ENCODE data around the gene ASPRV1. TPM values are rescaled to one million over a fixed set of nuclear protein-coding genes. Genes with fewer than 3 reads are reported as not detected.
"Not testable (repeated sequence)": the region's sequence is repeated elsewhere in the genome, so short reads cannot be mapped to it uniquely, and the experiment has no call there.

Gene ASPRV1
- polyA plus RNA-seq, 1 donor, result 1.5 TPM

DNA sequence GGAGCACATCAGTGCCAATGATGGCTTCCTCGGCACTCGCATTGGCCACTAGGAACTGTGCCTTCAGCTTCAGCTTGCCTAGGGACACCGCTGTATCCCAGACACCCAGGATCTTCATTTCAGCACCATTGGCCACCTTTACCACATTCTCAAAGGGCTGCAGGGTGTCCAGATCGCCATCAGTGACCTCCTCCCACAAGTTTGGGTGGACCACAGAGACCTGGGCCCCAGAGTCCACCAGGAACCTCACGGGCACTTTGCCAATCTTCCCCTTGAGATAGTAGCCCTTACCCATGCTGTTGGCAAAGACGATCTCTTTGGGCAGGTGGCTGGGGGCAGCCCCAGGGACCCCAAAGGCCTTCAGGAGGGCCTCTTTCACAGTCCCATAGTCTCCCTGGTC is 610 bp downstream of the ASPRV1 start:
- Histone ChIP-seq H3K27ac (ENCODE audit: low read length) (no peak overlapping the region), H3K4me1 (ENCODE audit: control insufficient read depth, insufficient read depth, low read length) (peaks cover 31% of the 10 kb centered on the region), H3K36me3 (ENCODE audit: control insufficient read depth, insufficient read depth, low read length) (no peaks in the 10 kb centered on the region), H3K9me3 (ENCODE audit: control insufficient read depth, low read depth, low read length) (no peaks in the 10 kb centered on the region), H3K27me3 (ENCODE audit: control insufficient read depth, insufficient read depth, low read length) (no peaks in the 10 kb centered on the region), H3K4me3 (ENCODE audit: low read length) (no peak overlapping the region)
- no CpG with 5 or more reads among the region's 6 CpGs for WGBS (ENCODE audit: insufficient coverage, low lambda C conversion rate)
- DNase-seq, result no peak

- H3K4me3 ChIP-seq (ENCODE audit: low read length), result no peak overlapping the region
- no peaks in the 10 kb centered on the region for H3K27me3 ChIP-seq (ENCODE audit: control insufficient read depth, insufficient read depth, low read length)
- DNase-seq, result no peak
- peaks cover 20% of the 10 kb centered on the region for H3K4me1 ChIP-seq (ENCODE audit: control insufficient read depth, insufficient read depth, low read length)
- H3K9me3 ChIP-seq (ENCODE audit: control insufficient read depth, low read depth, low read length), result no peaks in the 10 kb centered on the region
- H3K36me3 ChIP-seq (ENCODE audit: control insufficient read depth, insufficient read depth, low read length), result no peaks in the 10 kb centered on the region
- H3K27ac ChIP-seq (ENCODE audit: low read length), result no peak overlapping the region
- no CpG with 5 or more reads among the region's 5 CpGs for WGBS (ENCODE audit: insufficient coverage, low lambda C conversion rate)
Measured at GRCh38 chr2:69959425-69959824, 2.0 kb downstream of the ASPRV1 start.

DNA sequence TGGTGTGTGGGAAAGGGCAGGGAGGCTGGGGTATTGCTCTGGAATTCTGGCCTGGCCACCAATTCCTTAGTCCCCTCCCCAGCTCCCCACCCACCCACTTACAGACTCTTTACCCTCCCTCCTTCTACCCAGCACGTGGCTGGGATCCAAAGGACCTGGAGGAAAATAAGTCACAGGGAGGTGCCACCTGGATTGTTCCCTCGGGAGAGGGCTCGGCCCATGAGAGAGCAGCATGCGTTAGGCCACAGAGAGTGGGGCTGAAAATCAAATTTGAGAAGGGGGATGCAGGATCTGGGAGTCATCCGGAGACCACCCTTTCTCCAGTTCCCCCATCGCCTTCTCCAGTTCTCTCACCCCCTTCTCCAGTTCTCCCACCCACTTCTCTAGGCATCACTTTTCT is 3.0 kb downstream of the ASPRV1 start:
- WGBS (ENCODE audit: insufficient coverage, low lambda C conversion rate), result no CpG with 5 or more reads among the region's 6 CpGs
- no peak for DNase-seq
- Histone ChIP-seq H3K4me3 (ENCODE audit: low read length) (no peak overlapping the region), H3K36me3 (ENCODE audit: control insufficient read depth, insufficient read depth, low read length) (no peaks in the 10 kb centered on the region), H3K9me3 (ENCODE audit: control insufficient read depth, low read depth, low read length) (no peaks in the 10 kb centered on the region), H3K27me3 (ENCODE audit: control insufficient read depth, insufficient read depth, low read length) (no peaks in the 10 kb centered on the region), H3K27ac (ENCODE audit: low read length) (no peak overlapping the region), H3K4me1 (ENCODE audit: control insufficient read depth, insufficient read depth, low read length) (peaks cover 11% of the 10 kb centered on the region)

GRCh38 chr2:69957965-69958364 is 3.5 kb downstream of the ASPRV1 start:
- DNase-seq, result no peak
- Histone ChIP-seq H3K4me1 (ENCODE audit: control insufficient read depth, insufficient read depth, low read length) (peaks cover 6% of the 10 kb centered on the region), H3K4me3 (ENCODE audit: low read length) (no peak overlapping the region), H3K36me3 (ENCODE audit: control insufficient read depth, insufficient read depth, low read length) (no peaks in the 10 kb centered on the region), H3K27ac (ENCODE audit: low read length) (no peak overlapping the region), H3K9me3 (ENCODE audit: control insufficient read depth, low read depth, low read length) (no peaks in the 10 kb centered on the region), H3K27me3 (ENCODE audit: control insufficient read depth, insufficient read depth, low read length) (no peaks in the 10 kb centered on the region)
- no CpG with 5 or more reads among the region's 8 CpGs for WGBS (ENCODE audit: insufficient coverage, low lambda C conversion rate)

GRCh38 chr2:69956475-69956979 is 4.9 kb downstream of the ASPRV1 start:
- H3K27ac ChIP-seq (ENCODE audit: low read length), result no peak overlapping the region
- H3K27me3 ChIP-seq (ENCODE audit: control insufficient read depth, insufficient read depth, low read length), result no peaks in the 10 kb centered on the region
- no peak for DNase-seq
- no CpG with 5 or more reads among the region's 6 CpGs for WGBS (ENCODE audit: insufficient coverage, low lambda C conversion rate)
- no peak overlapping the region for H3K4me3 ChIP-seq (ENCODE audit: low read length)
- no peaks in the 10 kb centered on the region for H3K36me3 ChIP-seq (ENCODE audit: control insufficient read depth, insufficient read depth, low read length)
- no peaks in the 10 kb centered on the region for H3K4me1 ChIP-seq (ENCODE audit: control insufficient read depth, insufficient read depth, low read length)
- no peaks in the 10 kb centered on the region for H3K9me3 ChIP-seq (ENCODE audit: control insufficient read depth, low read depth, low read length)

DNA sequence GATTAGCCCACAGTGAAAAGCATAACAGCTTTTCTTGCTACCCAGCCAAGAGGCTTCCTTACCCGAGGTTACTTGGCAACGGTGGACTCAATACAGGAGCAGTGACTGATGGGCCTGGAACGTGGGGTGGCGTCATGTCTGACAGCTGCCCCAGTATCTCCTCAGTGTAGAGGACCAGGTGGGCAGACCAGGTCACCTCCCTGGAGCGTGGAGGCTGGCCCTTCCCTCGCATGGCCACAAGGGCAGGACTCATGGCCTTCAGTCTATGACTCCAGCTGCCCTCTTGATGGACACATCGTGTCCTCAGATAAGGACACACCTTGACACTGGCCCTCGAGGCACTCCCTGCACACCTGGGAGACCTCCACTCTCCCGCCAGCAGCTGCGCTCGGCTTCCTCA is 6.4 kb downstream of the ASPRV1 start:
- no peak for DNase-seq
- Histone ChIP-seq H3K36me3 (ENCODE audit: control insufficient read depth, insufficient read depth, low read length) (no peaks in the 10 kb centered on the region), H3K4me1 (ENCODE audit: control insufficient read depth, insufficient read depth, low read length) (no peaks in the 10 kb centered on the region), H3K27me3 (ENCODE audit: control insufficient read depth, insufficient read depth, low read length) (no peaks in the 10 kb centered on the region), H3K27ac (ENCODE audit: low read length) (no peak overlapping the region), H3K4me3 (ENCODE audit: low read length) (no peak overlapping the region), H3K9me3 (ENCODE audit: control insufficient read depth, low read depth, low read length) (no peaks in the 10 kb centered on the region)
- WGBS (ENCODE audit: insufficient coverage, low lambda C conversion rate), result no CpG with 5 or more reads among the region's 11 CpGs

GRCh38 chr2:69954084-69954483 is 7.3 kb downstream of the ASPRV1 start:
- H3K36me3 ChIP-seq (ENCODE audit: control insufficient read depth, insufficient read depth, low read length), result no peaks in the 10 kb centered on the region
- DNase-seq, result no peak
- H3K4me1 ChIP-seq (ENCODE audit: control insufficient read depth, insufficient read depth, low read length), result no peaks in the 10 kb centered on the region
- H3K27ac ChIP-seq (ENCODE audit: low read length), result no peak overlapping the region
- 100% methylated on average over 1 of the region's 1 CpG for WGBS (ENCODE audit: insufficient coverage, low lambda C conversion rate)
- H3K9me3 ChIP-seq (ENCODE audit: control insufficient read depth, low read depth, low read length), result no peaks in the 10 kb centered on the region
- no peaks in the 10 kb centered on the region for H3K27me3 ChIP-seq (ENCODE audit: control insufficient read depth, insufficient read depth, low read length)
- no peak overlapping the region for H3K4me3 ChIP-seq (ENCODE audit: low read length)

- WGBS (ENCODE audit: insufficient coverage, low lambda C conversion rate), result 100% methylated on average over 2 of the region's 6 CpGs
- Histone ChIP-seq H3K27me3 (ENCODE audit: control insufficient read depth, insufficient read depth, low read length) (peaks cover 8% of the 10 kb centered on the region), H3K9me3 (ENCODE audit: control insufficient read depth, low read depth, low read length) (no peaks in the 10 kb centered on the region), H3K27ac (ENCODE audit: low read length) (no peak overlapping the region), H3K4me1 (ENCODE audit: control insufficient read depth, insufficient read depth, low read length) (peaks cover 6% of the 10 kb centered on the region), H3K36me3 (ENCODE audit: control insufficient read depth, insufficient read depth, low read length) (no peaks in the 10 kb centered on the region), H3K4me3 (ENCODE audit: low read length) (no peak overlapping the region)
- no peak for DNase-seq
Measured at GRCh38 chr2:69952336-69953115, 8.9 kb downstream of the ASPRV1 start.

DNA sequence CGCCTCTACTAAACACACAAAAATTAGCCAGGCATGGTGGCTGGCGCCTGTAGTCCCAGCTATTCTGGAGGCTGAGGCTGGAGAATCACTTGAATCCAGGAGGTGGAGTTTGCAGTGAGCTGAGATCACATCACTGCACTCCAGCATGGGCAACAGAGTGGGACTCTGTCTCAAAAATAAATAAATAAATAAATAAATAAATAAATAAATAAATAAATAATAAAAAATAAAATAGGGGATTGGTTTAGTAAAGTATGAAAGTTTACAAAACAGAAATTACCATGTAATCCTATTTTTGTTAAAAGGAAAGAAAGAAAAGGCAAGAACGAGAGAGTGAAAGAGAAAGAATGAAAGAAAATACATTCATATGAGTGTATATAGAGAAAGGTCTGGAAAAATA is 10.8 kb downstream of the ASPRV1 start:
- 100% methylated on average over 1 of the region's 3 CpGs for WGBS (ENCODE audit: insufficient coverage, low lambda C conversion rate)
- DNase-seq; H3K4me1 ChIP-seq (ENCODE audit: control insufficient read depth, insufficient read depth, low read length); H3K27ac ChIP-seq (ENCODE audit: low read length); H3K4me3 ChIP-seq (ENCODE audit: low read length); H3K36me3 ChIP-seq (ENCODE audit: control insufficient read depth, insufficient read depth, low read length); H3K9me3 ChIP-seq (ENCODE audit: control insufficient read depth, low read depth, low read length); H3K27me3 ChIP-seq (ENCODE audit: control insufficient read depth, insufficient read depth, low read length): not testable (repeated sequence)

- Histone ChIP-seq H3K36me3 (ENCODE audit: control insufficient read depth, insufficient read depth, low read length) (no peaks in the 10 kb centered on the region), H3K4me1 (ENCODE audit: control insufficient read depth, insufficient read depth, low read length) (peaks cover 6% of the 10 kb centered on the region), H3K27ac (ENCODE audit: low read length) (no peak overlapping the region), H3K9me3 (ENCODE audit: control insufficient read depth, low read depth, low read length) (no peaks in the 10 kb centered on the region), H3K27me3 (ENCODE audit: control insufficient read depth, insufficient read depth, low read length) (peaks cover 8% of the 10 kb centered on the region), H3K4me3 (ENCODE audit: low read length) (no peak overlapping the region)
- no peak for DNase-seq
- WGBS (ENCODE audit: insufficient coverage, low lambda C conversion rate), result 80% methylated on average over 1 of the region's 5 CpGs
Measured at GRCh38 chr2:69950241-69950640, 11.2 kb downstream of the ASPRV1 start.
